Suprapubic skin (tissue), 3 donors: ENCODE measurements around the gene FAM107A.

Experiments
- CTCF ChIP-seq, 2 donors: fragments of 200-600 bp in 1 of 2; fragments of 450-650 bp in 1 of 2; sonication (generic) in 1 of 2; IDR thresholded peaks; one replicate each; pipeline ENCODE4 v1.5.1; 2016 to 2019; ENCODE audit warnings: antibody characterized with exemption in 2 of 2, mild to moderate bottlenecking in 1 of 2, moderate library complexity in 1 of 2
- POLR2A ChIP-seq, 2 donors: fragments of 450-650 bp; IDR thresholded peaks; one replicate each; pipeline ENCODE4 v1.6.1; 2017; ENCODE audit warnings: antibody characterized with exemption in 2 of 2, mild to moderate bottlenecking in 2 of 2, moderate library complexity in 2 of 2

DNA sequence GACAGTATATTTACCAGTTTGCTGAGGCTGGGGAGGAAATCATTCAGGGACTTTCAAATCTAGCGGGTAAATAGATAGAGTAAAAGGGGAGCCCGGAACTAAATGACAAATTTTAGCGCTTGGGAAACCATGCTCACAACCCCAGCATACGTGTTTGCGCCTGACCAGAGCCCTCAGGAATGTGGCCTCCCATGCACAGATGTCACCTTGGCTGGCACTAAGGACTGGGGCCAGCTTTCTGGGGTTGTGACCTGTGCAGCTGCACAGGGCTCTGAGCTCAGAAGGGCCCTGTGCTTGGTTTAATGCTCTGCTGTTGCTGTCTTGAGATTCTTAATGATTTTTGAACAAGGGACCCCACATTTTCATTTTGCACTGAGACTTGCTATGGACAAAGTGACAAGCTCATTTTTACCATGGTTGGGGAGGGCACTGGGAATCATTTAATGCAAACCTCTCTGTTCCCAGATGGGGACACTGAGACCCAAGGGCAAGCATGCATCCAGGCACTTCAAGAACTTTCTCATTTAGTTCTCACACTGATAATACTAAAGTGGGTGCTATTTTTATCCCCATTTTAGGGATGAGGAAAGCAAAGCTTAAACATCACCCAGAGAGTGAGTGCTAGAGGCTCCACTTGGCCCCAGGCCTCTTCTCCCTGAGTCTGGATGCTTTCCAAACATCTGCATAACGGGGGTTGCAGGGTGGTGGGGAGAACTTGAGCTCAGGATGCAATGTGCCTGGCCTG is 44.1 kb upstream of the FAM107A start:
- TF ChIP-seq POLR2A (IDR thresholded peaks at IDR 0.05) = no peak
- TF ChIP-seq CTCF (IDR thresholded peaks at IDR 0.05) = no peak
